Suppressor macrophage treated with lipopolysaccharide for 1 hour (primary cell): ENCODE results near the gene HIC2.
"Not testable (repeated sequence)": the region's sequence is repeated elsewhere in the genome, so short reads cannot be mapped to it uniquely, and the experiment has no call there.

ENCODE experiments used
- DNase-seq, 3 donors: peaks; one replicate each; pipeline ENCODE4 v3.0.0-alpha.2; 2020 to 2022

The HIC2 gene

DNA sequence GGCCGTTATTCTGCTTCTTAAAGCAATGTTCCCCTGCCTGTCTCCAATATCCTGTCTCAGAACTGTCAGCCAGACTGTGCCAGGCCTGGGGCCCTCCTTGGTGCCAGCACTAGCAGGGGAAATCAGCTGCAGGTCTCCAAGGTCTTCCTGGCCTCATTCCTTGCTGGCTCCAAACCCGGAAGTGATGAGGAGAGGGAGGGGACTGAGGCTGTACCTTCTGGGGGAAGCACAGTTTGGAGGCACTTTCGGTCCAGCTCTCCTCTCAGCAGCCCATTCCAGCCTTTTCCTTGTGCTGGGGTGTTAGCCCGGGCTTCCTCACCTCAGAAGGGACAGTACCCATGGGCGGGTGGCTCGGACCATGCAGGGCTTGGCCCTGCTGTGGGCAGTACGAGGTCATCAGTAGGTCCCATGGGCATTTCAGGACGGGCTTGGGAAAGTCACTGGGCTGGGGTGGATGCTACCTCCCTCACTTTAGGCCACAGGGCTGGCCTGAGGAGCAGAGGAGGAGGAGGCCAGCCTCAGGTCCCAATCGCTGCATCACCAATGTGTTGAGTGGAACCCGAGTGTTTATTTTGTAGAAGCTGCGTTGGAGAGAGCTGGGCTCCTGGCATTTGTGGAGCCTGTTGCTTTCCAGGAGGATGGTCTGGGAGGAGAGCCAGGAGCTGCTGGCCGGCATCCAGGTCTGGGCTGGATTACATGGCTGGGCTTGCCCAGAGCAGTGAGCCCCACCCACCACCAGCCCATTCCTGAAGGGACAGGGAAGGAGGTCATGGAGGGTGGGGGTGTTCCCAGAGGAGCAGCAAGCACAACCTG is 19.0 kb downstream of the HIC2 start:
- not testable (repeated sequence) for DNase-seq

GRCh38 chr22:21438013-21438412 is 20.8 kb downstream of the HIC2 start:
- DNase-seq, result not testable (repeated sequence)

DNA sequence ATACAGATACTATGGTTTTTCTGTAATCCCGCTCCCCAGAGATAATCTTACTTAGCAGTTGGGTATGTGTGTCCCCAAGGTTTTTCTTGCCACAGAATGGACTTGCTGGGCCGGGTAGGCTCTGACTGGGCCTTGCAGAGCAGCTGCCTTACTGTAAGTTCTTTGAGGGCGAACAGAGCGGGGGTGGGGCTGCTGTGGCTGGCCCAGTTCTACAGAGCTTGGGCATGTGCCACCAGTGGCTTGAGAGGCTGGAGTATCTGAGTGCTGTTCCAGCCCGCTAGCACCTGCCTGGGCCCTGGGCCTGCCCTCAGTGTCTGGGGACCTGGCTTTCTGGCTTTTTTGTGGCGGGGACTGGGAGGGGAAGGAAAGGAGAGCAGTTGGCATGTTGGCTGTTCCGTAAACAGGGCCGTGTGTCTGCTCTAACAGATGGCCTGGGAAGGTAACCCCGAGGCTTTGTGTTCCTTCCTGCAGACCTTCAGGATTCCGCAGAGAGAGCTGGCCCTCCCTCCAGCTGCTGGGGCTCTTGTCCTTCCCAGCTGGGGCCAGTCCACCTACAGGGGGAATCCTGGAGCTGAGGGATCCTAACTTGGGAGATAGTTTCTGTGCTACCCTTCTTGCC is 23.0 kb downstream of the HIC2 start:
- not testable (repeated sequence) for DNase-seq

GRCh38 chr22:21440676-21441075 is 23.5 kb downstream of the HIC2 start:
- DNase-seq, result not testable (repeated sequence)

DNA sequence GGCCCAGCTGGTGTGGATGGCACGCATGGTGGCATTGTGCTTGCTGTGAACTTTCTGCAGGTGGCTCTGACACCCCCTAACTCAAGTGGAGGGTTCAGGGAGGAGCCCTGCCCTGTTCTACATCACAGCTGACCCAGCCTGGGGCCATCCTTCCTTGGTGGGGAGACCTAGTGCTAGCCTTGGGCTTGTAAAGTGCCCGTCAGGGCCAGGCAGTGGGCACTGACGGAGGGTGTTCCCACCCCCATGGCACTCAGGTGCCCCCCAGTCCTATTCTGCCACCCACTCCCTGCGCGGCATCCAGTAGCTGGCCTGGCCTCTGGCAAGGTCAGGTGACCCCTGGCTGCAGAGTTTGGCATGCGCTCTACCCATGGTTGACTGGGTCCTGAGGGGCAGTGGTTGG is 24.0 kb downstream of the HIC2 start:
- DNase-seq, result not testable (repeated sequence)

GRCh38 chr22:21442123-21442522 is 25.0 kb downstream of the HIC2 start:
- DNase-seq, result not testable (repeated sequence)

- DNase-seq, result not testable (repeated sequence)
Measured at GRCh38 chr22:21442646-21443045, 25.5 kb downstream of the HIC2 start.

DNA sequence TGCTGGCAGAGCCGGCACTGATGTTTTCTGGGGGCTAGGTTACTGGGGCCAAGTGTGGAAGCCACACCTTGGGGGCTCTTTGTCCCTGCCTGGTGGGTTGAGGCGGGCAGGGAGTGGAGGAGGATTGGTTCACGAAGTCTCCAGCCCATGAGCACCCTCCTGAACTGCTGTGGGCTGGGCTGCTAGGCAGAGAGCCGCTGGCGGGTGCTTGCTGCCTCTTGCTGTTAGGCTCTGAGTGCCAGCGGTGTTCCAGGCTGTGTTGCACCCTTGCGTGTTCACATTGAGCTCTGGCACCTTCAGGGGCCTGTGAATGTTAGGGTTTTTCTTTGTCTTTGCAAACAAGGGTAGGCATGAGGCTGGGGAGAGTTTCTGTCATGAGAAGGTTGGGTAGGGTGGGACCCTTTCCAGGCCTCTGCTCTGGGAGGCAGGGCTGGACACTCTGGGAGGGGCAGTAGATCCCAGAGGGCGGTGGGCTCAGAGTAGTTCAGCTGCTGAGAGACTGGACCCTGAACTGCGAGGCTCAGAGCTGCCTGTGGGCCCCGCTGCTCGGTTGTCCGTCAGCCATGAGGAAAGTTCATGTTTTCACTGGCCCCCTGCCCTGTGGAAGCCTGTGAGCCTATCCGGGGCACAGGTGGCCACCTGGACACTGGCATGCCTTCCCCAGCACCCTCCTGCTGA is 26.0 kb downstream of the HIC2 start:
- DNase-seq, result no peak

DNA sequence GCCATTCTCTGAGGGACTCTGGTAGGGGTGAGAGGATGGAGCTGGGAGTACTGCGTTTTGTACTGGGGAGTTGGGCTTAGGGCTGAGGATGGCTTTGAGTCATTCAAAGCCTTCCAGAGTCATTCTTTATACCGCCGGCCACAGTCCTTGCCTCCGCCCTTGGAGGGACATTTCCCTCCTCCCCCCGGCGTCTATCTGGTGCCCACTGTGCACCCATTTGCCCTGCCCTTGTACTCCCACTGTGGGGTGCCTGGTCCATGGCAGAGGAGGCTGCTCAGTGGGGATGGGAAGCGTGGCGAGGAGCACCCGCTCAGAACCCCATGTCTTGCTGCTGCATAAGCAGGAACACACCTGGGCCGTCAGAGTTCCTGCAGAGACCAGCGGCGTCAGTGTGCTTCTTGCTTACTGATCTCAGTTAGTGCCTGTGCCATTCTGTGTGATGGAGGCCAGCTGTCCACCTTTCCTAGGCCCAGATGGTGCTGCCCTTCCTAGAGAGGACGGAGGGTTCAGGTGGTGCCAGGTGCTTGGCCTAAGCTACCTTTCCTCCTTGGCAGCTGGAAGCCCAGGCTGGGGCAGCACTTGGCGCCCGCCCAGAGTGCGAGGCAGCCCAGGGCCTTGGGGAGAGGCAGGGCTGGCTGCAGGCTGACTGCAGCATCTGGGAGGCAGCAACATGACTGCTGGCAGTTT is 26.7 kb downstream of the HIC2 start:
- no peak for DNase-seq

- DNase-seq, result no peak
Measured at GRCh38 chr22:21444701-21445436, 27.7 kb downstream of the HIC2 start.

DNA sequence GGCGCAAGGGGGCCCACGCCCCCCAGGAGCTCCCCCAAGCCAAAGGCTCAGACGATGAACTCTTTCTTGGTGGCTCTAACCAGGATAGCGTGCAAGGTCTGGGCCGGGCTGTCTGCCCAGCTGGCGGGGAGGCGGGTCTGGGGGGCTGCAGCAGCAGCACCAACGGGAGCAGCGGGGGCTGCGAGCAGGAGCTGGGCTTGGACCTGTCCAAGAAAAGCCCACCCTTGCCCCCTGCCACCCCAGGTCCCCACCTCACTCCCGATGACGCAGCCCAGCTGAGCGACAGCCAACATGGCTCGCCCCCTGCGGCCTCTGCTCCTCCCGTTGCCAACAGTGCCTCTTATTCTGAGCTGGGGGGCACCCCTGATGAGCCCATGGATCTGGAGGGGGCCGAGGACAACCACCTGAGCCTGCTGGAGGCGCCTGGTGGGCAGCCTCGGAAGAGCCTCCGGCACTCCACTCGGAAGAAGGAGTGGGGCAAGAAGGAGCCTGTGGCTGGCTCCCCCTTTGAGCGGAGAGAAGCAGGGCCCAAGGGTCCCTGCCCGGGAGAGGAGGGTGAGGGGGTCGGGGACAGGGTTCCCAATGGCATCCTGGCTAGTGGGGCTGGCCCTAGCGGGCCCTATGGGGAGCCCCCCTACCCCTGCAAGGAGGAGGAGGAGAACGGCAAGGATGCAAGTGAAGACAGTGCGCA is 28.4 kb downstream of the HIC2 start:
- no peak for DNase-seq

- DNase-seq, result no peak
Measured at GRCh38 chr22:21446128-21446826, 29.1 kb downstream of the HIC2 start.

DNA sequence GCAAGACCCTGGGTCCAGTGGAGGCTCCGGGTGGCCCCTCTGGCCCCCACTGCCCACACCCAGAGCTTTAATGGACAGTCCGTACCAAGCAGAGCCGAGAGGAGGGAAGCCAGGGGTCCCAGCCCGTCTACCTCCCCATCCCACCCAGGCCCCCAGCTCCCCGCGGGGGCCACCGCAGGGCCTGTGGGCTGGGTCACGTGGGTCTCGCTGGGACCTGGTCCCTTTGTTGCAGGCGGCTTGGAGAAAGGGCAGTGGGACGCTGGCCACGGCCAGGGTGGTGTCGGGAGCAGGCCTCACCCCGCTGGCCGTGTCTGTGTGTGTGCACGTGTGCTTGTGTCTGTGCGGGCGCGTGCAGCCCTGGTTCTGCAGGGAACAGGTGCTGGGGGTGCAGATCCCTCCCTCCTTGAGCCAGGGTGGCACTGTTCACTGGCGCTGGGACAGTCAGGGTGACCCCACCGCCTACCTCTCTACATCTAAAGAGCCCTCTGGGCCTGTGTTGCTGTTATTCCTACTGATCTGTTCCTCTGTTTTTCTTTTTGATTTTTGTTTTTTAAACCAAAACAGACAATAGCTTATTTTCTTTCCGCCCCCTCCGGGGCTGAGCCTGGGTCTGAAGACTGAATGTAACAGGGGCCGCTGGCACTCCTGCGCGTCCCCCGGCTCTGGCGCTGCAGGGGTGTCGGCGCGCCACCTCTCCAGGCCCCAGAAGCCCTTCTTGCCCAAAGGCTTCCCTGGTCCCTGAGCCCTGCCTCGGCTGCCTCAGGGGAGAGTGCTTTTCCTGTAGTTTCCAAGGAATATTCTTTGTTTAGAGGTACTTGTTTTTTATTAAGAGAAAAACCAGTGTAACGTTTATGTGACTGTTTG is 29.9 kb downstream of the HIC2 start:
- DNase-seq, result no peak

- peak in 1 of 3 donors; percentile 3 for DNase-seq
Measured at GRCh38 chr22:21447694-21448402, 30.7 kb downstream of the HIC2 start.

GRCh38 chr22:21448627-21449416 is 31.7 kb downstream of the HIC2 start:
- DNase-seq, result no peak

GRCh38 chr22:21449531-21450319 is 32.6 kb downstream of the HIC2 start:
- no peak for DNase-seq

DNA sequence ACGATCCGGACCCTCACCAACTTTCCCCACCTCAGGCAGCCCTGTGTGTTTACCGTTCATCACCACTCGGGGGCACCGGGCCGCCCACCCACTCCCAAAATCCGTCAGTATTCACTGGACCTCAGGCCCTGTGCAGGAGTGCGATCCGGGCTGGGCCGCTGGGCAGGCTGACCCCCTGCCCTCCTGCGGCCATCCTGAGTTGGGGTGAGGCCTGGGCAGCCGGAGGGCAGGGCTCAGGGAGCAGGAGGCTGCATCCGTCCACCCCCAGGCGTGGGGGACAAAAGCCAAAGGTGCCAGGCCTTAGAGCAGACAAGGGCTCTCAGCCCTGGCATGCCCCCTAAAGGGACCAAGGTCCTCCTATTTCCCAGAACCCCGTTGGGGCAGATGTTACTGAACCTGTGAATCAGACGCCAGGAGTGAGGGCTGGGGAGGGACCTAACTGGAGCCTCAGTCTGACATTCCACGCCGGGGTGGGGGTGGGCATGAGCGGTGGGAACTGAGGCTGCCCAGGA is 33.2 kb downstream of the HIC2 start:
- no peak for DNase-seq
